ENCODE results near the gene NYAP2. TPM values are rescaled to one million over a fixed set of nuclear protein-coding genes. Genes with fewer than 3 reads are reported as not detected.

NYAP2 gene
- total RNA-seq, 2 donors from 2014 or later, result not detected

DNA sequence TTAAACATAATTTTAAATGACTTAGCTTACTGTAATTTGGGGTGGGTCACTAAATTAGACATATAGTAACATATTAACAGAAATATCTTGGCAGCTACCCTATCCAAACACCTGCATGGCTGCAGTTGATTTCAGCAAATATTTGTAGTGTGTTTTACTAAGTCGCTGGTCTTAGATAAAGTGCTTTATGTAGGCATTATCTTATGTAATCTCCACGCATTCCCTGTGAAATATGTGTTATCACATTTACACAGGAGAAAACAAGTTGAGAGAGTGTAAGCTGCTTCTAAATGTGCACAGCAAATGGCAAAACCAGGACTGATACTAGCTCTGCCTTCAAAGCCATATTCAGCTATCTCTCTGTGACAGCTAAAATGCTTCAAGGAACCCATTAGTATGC is 72.0 kb downstream of the NYAP2 start:
- no peak for ATAC-seq
- no peaks in the 10 kb centered on the region for H3K36me3 Mint-ChIP-seq
- DNase-seq (ENCODE audit: low spot score), result no peak
- no peak overlapping the region for H3K4me3 Mint-ChIP-seq
- peaks cover 0 to 5% of the 10 kb centered on the region in 2 donors for H3K27me3 Mint-ChIP-seq
- H3K4me1 Mint-ChIP-seq (ENCODE audit: low read depth in 2 of 2), result peaks cover 11 to 14% of the 10 kb centered on the region in 2 donors
- no peak overlapping the region for H3K27ac Mint-ChIP-seq
- H3K9me3 Mint-ChIP-seq, result peaks cover 3% of the 10 kb centered on the region

DNA sequence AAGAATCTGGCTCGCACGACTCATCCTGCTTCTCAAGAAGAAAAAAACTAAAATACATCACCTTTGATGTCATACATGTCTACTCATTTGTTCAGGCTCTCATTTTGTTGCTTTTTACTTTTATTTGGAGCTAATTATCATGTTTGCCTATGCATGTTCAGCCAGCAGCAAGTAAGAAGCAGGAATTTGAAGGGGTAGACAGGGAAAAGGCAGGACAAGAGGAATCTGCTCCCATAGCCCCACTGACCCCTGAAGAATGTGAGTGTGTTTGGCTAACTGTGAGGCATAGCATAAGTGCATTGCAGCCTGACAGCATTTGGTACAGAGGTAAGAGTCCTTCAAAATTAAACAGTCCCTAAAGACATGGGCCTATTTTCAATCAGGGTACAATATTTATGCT is 72.7 kb downstream of the NYAP2 start:
- peaks cover 0 to 5% of the 10 kb centered on the region in 2 donors for H3K27me3 Mint-ChIP-seq
- no peaks in the 10 kb centered on the region for H3K36me3 Mint-ChIP-seq
- no peak overlapping the region for H3K4me3 Mint-ChIP-seq
- H3K4me1 Mint-ChIP-seq (ENCODE audit: low read depth in 2 of 2), result peaks cover 11 to 14% of the 10 kb centered on the region in 2 donors
- DNase-seq (ENCODE audit: low spot score), result no peak
- ATAC-seq, result no peak
- H3K9me3 Mint-ChIP-seq, result peaks cover 3% of the 10 kb centered on the region
- no peak overlapping the region for H3K27ac Mint-ChIP-seq

GRCh38 chr2:225479386-225479785 is 79.9 kb downstream of the NYAP2 start:
- Mint-ChIP-seq H3K27ac (no peak overlapping the region), H3K4me3 (no peak overlapping the region), H3K27me3 (peaks cover 11 to 17% of the 10 kb centered on the region in 2 donors), H3K9me3 (no peaks in the 10 kb centered on the region), H3K36me3 (no peaks in the 10 kb centered on the region), H3K4me1 (ENCODE audit: low read depth in 2 of 2) (no peaks in the 10 kb centered on the region)
- no peak for DNase-seq (ENCODE audit: low spot score)
- ATAC-seq, result no peak

DNA sequence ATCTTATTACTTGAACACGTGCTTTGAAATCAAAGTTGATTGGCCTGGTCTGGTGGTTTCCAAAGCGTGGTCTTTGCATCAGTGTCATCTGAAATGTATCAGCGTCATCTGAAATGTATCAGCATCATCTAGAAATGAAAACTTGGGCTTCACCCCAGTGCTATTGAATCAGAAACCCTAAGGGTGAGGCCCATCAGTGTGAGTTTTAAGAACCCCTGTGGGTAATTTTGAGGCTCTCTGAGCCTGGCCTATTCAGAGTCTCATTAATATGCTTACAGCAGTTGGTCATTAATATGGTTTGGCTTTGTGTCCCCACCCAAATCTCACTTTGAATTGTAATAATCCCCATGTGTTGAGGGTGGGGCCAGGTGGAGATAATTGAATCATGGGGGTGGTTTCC is 85.2 kb downstream of the NYAP2 start:
- no peak overlapping the region for H3K4me3 Mint-ChIP-seq
- no peak for ATAC-seq
- no peak for DNase-seq (ENCODE audit: low spot score)
- H3K27ac Mint-ChIP-seq, result no peak overlapping the region
- H3K36me3 Mint-ChIP-seq, result no peaks in the 10 kb centered on the region
- peaks cover 2 to 10% of the 10 kb centered on the region in 2 donors for H3K27me3 Mint-ChIP-seq
- H3K4me1 Mint-ChIP-seq (ENCODE audit: low read depth in 2 of 2), result no peaks in the 10 kb centered on the region
- no peaks in the 10 kb centered on the region for H3K9me3 Mint-ChIP-seq

- H3K4me1 Mint-ChIP-seq (ENCODE audit: low read depth in 2 of 2), result no peaks in the 10 kb centered on the region
These were observed 86.7 kb downstream of the NYAP2 start for GRCh38 chr2:225486236-225486635.

DNA sequence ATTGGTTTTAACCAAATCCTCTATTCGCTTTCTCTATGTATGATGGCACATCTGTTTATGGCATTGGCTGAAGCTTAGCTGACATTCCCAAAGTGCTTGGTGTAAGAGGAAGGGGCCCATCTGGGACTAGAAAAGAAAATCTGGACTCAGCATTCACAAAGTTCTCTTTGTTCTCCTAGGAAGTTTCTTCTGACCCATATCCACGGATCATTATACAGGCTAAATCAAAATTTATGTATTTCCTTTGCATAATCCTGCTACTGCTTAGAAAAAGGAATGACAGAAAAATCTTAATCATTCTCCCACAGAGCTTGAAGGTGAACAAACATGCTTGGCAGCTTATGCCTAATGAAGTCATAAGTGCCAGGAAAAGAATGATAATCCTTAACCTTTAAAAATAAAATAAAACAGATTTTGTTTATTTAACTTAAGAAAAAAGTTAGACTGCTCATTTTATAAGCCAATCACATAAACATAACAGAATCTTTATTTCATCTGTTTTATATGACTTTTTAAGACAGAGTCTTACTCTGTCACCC is 88.4 kb downstream of the NYAP2 start:
- H3K4me1 Mint-ChIP-seq (ENCODE audit: low read depth in 2 of 2), result no peaks in the 10 kb centered on the region
- H3K4me3 Mint-ChIP-seq, result no peak overlapping the region
- ATAC-seq (no peak), DNase-seq (ENCODE audit: low spot score) (no peak)
- no peaks in the 10 kb centered on the region for H3K36me3 Mint-ChIP-seq
- no peaks in the 10 kb centered on the region for H3K9me3 Mint-ChIP-seq
- no peak overlapping the region for H3K27ac Mint-ChIP-seq
- H3K27me3 Mint-ChIP-seq, result no peaks in the 10 kb centered on the region

More at GRCh38 chr2:225486236-225486635, 86.7 kb downstream of the NYAP2 start:
- H3K27ac Mint-ChIP-seq, result no peak overlapping the region
- no peaks in the 10 kb centered on the region for H3K36me3 Mint-ChIP-seq
- peaks cover 0 to 2% of the 10 kb centered on the region in 2 donors for H3K27me3 Mint-ChIP-seq
- H3K9me3 Mint-ChIP-seq, result no peaks in the 10 kb centered on the region
- no peak for ATAC-seq
- DNase-seq (ENCODE audit: low spot score), result no peak
- no peak overlapping the region for H3K4me3 Mint-ChIP-seq

GRCh38 chr2:225488743-225489142 is 89.2 kb downstream of the NYAP2 start:
- no peaks in the 10 kb centered on the region for H3K4me1 Mint-ChIP-seq (ENCODE audit: low read depth in 2 of 2)
- H3K36me3 Mint-ChIP-seq, result no peaks in the 10 kb centered on the region
- no peaks in the 10 kb centered on the region for H3K9me3 Mint-ChIP-seq
- ATAC-seq (no peak), DNase-seq (ENCODE audit: low spot score) (no peak)
- no peaks in the 10 kb centered on the region for H3K27me3 Mint-ChIP-seq
- H3K4me3 Mint-ChIP-seq, result no peak overlapping the region
- no peak overlapping the region for H3K27ac Mint-ChIP-seq

- Mint-ChIP-seq H3K4me3 (no peak overlapping the region), H3K27ac (no peak overlapping the region), H3K36me3 (no peaks in the 10 kb centered on the region), H3K9me3 (no peaks in the 10 kb centered on the region), H3K27me3 (peaks cover 4 to 16% of the 10 kb centered on the region in 2 donors), H3K4me1 (ENCODE audit: low read depth in 2 of 2) (no peaks in the 10 kb centered on the region)
- ATAC-seq (no peak), DNase-seq (ENCODE audit: low spot score) (no peak)
These were observed 94.0 kb downstream of the NYAP2 start for GRCh38 chr2:225493420-225494099.

GRCh38 chr2:225494100-225494459 is 94.6 kb downstream of the NYAP2 start:
- no peak for ATAC-seq

GRCh38 chr2:225495706-225496105 is 96.2 kb downstream of the NYAP2 start:
- no peak for DNase-seq (ENCODE audit: low spot score)

More at GRCh38 chr2:225494100-225494459, 94.6 kb downstream of the NYAP2 start:
- Mint-ChIP-seq H3K9me3 (peaks cover 3% of the 10 kb centered on the region), H3K27me3 (peaks cover 8 to 21% of the 10 kb centered on the region in 2 donors), H3K36me3 (no peaks in the 10 kb centered on the region), H3K4me3 (no peak overlapping the region), H3K27ac (no peak overlapping the region), H3K4me1 (ENCODE audit: low read depth in 2 of 2) (no peaks in the 10 kb centered on the region)
- no peak for DNase-seq (ENCODE audit: low spot score)

GRCh38 chr2:225496568-225496967 is 97.1 kb downstream of the NYAP2 start:
- Mint-ChIP-seq H3K9me3 (peaks cover 3% of the 10 kb centered on the region), H3K27ac (no peak overlapping the region), H3K27me3 (peaks cover 13 to 31% of the 10 kb centered on the region in 2 donors), H3K4me3 (no peak overlapping the region), H3K36me3 (no peaks in the 10 kb centered on the region), H3K4me1 (ENCODE audit: low read depth in 2 of 2) (no peaks in the 10 kb centered on the region)
- DNase-seq (ENCODE audit: low spot score) (no peak), ATAC-seq (no peak)

More at GRCh38 chr2:225495706-225496105, 96.2 kb downstream of the NYAP2 start:
- no peak for ATAC-seq
- H3K27ac Mint-ChIP-seq, result no peak overlapping the region
- H3K4me1 Mint-ChIP-seq (ENCODE audit: low read depth in 2 of 2), result no peaks in the 10 kb centered on the region
- H3K4me3 Mint-ChIP-seq, result no peak overlapping the region
- no peaks in the 10 kb centered on the region for H3K36me3 Mint-ChIP-seq
- peaks cover 3% of the 10 kb centered on the region for H3K9me3 Mint-ChIP-seq
- H3K27me3 Mint-ChIP-seq, result peaks cover 13 to 31% of the 10 kb centered on the region in 2 donors

- Mint-ChIP-seq H3K27ac (no peak overlapping the region), H3K4me3 (no peak overlapping the region), H3K9me3 (peaks cover 3% of the 10 kb centered on the region), H3K27me3 (peaks cover 18 to 31% of the 10 kb centered on the region in 2 donors), H3K4me1 (ENCODE audit: low read depth in 2 of 2) (no peaks in the 10 kb centered on the region), H3K36me3 (no peaks in the 10 kb centered on the region)
- no peak for ATAC-seq
- DNase-seq (ENCODE audit: low spot score), result no peak
These were observed 97.7 kb downstream of the NYAP2 start for GRCh38 chr2:225497166-225497565.

DNA sequence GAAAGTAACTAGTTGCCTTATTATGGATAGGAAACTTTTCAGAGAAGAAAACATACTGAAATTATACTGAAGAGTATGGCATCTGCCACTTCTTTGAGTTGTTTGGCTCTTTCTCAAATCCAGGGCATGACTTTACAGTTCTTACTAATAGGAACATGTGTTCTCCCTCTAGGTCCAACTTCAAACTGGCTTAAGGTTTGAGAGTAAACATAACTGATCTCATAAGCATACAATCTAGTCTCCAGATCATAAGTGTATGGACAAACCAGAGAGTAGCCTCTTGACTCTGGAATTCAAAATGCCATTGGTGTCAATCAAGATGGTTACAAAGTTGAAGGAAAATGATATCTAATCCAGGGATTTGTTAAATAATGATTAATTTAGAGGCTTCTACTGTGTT is 101.5 kb downstream of the NYAP2 start:
- H3K4me1 Mint-ChIP-seq (ENCODE audit: low read depth in 2 of 2), result no peaks in the 10 kb centered on the region

GRCh38 chr2:225502971-225503370 is 103.5 kb downstream of the NYAP2 start:
- peaks cover 3% of the 10 kb centered on the region for H3K9me3 Mint-ChIP-seq
- DNase-seq (ENCODE audit: low spot score) (no peak), ATAC-seq (no peak)
- H3K4me1 Mint-ChIP-seq (ENCODE audit: low read depth in 2 of 2), result no peaks in the 10 kb centered on the region
- H3K36me3 Mint-ChIP-seq, result no peaks in the 10 kb centered on the region
- peaks cover 15 to 21% of the 10 kb centered on the region in 2 donors for H3K27me3 Mint-ChIP-seq
- no peak overlapping the region for H3K27ac Mint-ChIP-seq
- H3K4me3 Mint-ChIP-seq, result no peak overlapping the region

More for the DNA sequence above, 101.5 kb downstream of the NYAP2 start:
- ATAC-seq (no peak), DNase-seq (ENCODE audit: low spot score) (no peak)
- Mint-ChIP-seq H3K36me3 (no peaks in the 10 kb centered on the region), H3K27me3 (peaks cover 15 to 25% of the 10 kb centered on the region in 2 donors), H3K9me3 (peaks cover 3% of the 10 kb centered on the region), H3K27ac (no peak overlapping the region), H3K4me3 (no peak overlapping the region)
